GM12878 (cell line): Measurements from ENCODE around the gene OPRL1. TPM values are rescaled to one million over a fixed set of nuclear protein-coding genes. Genes with fewer than 3 reads are reported as not detected.

ENCODE experiments used
- ATAC-seq: fragments of 200-7000 bp; cut with Tn5 transposase; 3 replicates; pipeline ENCODE4 v1.9.1; 2020; ENCODE audit warnings: mild to moderate bottlenecking, moderate library complexity
- BruUV-seq: library from RNA; stranded (reverse); fragments of 400-500 nt; replicated peaks from 2 replicates; lab custom pipeline; 2021; lab: Mats Ljungman, UMichigan
- CTCF ChIA-PET: fragments of 300-600 bp; sonication (Branson Sonifier 250); formaldehyde crosslinking; extraction: SDS; loops from one replicate; lab custom pipeline; 2021; ENCODE audit warnings: inconsistent platforms; lab: Yijun Ruan, JAX
- POLR2A ChIA-PET: fragments of 350-600 bp; formaldehyde crosslinking; extraction: SDS; loops from one replicate; lab custom pipeline; 2021; ENCODE audit warnings: inconsistent platforms; lab: Charles Lee
- RAD21 ChIA-PET: fragments of 300-600 bp; sonication (Branson Sonifier 250); formaldehyde crosslinking; loops from one replicate; lab custom pipeline; 2023; ENCODE audit warnings: antibody characterized with exemption; ENCODE audit not compliant: unreplicated experiment; lab: Charles Lee
- SMC1A ChIA-PET: fragments of 300-600 bp; sonication (Branson Sonifier 250); formaldehyde crosslinking; loops from one replicate; lab custom pipeline; 2023; ENCODE audit not compliant: unreplicated experiment, uncharacterized antibody; lab: Charles Lee
- DNase-seq: peaks from one replicate; pipeline ENCODE4 v3.0.0-alpha.2; 2011; ENCODE audit warnings: low read depth, low spot score
- FAIRE-seq: peaks from 3 replicates; lab custom pipeline; 2011; peaks lifted over from hg19 to GRCh38; lab: Jason Lieb, UNC
- H2AFZ ChIP-seq: 2 replicates; pipeline ENCODE4 v1.6.0; 2011; ENCODE audit warnings: low read depth, low read length, control low read depth; ENCODE audit not compliant: control insufficient read depth
- H3K27ac ChIP-seq: 2 replicates; pipeline ENCODE4 v1.5.1; 2011; ENCODE audit warnings: control low read depth; ENCODE audit not compliant: control insufficient read depth, insufficient read depth
- H3K27me3 ChIP-seq, 2 experiments: replicated peaks in 1 of 2; 2 replicates each; pipeline versions ENCODE4 v1.6.0 to v1.6.1; 2011; ENCODE audit warnings: low read length in 1 of 2; ENCODE audit not compliant: control insufficient read depth in 2 of 2, insufficient read depth in 2 of 2
- H3K36me3 ChIP-seq, 2 experiments: 2 replicates each; pipeline ENCODE4 v1.5.1; 2011; ENCODE audit warnings: low read length in 1 of 2; ENCODE audit not compliant: control insufficient read depth in 2 of 2, insufficient read depth in 2 of 2
- H3K4me1 ChIP-seq: 2 replicates; pipeline ENCODE4 v1.6.1; 2011; ENCODE audit warnings: mild to moderate bottlenecking, low read length, moderate library complexity, mixed read lengths; ENCODE audit not compliant: control insufficient read depth, insufficient read depth
- H3K4me2 ChIP-seq: 2 replicates; pipeline ENCODE4 v1.6.0; 2011; ENCODE audit warnings: control low read depth; ENCODE audit not compliant: control insufficient read depth, insufficient read depth
- H3K4me3 ChIP-seq: fragments of 200-600 bp; sonication (generic); 2 replicates; pipeline ENCODE4 v1.5.1; 2016
- H3K79me2 ChIP-seq: 2 replicates; pipeline ENCODE4 v1.6.0; 2011; ENCODE audit warnings: low read length; ENCODE audit not compliant: control insufficient read depth, insufficient read depth
- H3K9ac ChIP-seq: 2 replicates; pipeline ENCODE4 v1.8.0; 2011; ENCODE audit warnings: low read length, control low read depth, mixed read lengths; ENCODE audit not compliant: control insufficient read depth, insufficient read depth
- H3K9me3 ChIP-seq: replicated peaks from 3 replicates; pipeline ENCODE4 v1.5.1; 2011; ENCODE audit warnings: mild to moderate bottlenecking, low read length; ENCODE audit not compliant: control insufficient read depth, insufficient read depth
- H4K20me1 ChIP-seq: 2 replicates; pipeline ENCODE4 v1.6.0; 2011; ENCODE audit not compliant: control insufficient read depth, insufficient read depth
- CREM ChIP-seq: IDR thresholded peaks from 2 replicates; pipeline ENCODE4 v1.6.1; 2014; ENCODE audit warnings: antibody characterized with exemption, low read depth
- HDGF ChIP-seq: fragments of 450-650 bp; IDR thresholded peaks from 2 replicates; pipeline ENCODE4 v1.6.1; 2016; ENCODE audit warnings: antibody characterized with exemption
- MYC ChIP-seq: IDR thresholded peaks from 2 replicates; pipeline ENCODE4 v1.6.1; 2011; ENCODE audit warnings: mild to moderate bottlenecking, low read length, moderate library complexity, inconsistent platforms; ENCODE audit not compliant: insufficient read depth, insufficient replicate concordance, insufficient read length, severe bottlenecking
- POLR2AphosphoS2 ChIP-seq: IDR thresholded peaks from 2 replicates; pipeline ENCODE4 v1.6.1; 2011; ENCODE audit warnings: low read depth, mild to moderate bottlenecking, low read length, improper control_type of control experiment, moderate library complexity
- SIX5 ChIP-seq: IDR thresholded peaks from 2 replicates; pipeline ENCODE4 v1.6.1; 2011; ENCODE audit warnings: mild to moderate bottlenecking, low read depth, low read length, moderate library complexity; ENCODE audit not compliant: severe bottlenecking
- WGBS: methylation state at CpG from one replicate; pipeline ENCODE4 v1.1.6; 2016; ENCODE audit warnings: low lambda C conversion rate; ENCODE audit not compliant: insufficient replicate concordance, insufficient coverage; ENCODE audit errors: missing lambda C conversion rate; 5-methylcytosine and 5-hydroxymethylcytosine counted together
- in situ Hi-C: fragments of 300-500 bp; cut with MboI; formaldehyde crosslinking; loops from 9 replicates; pipeline ENCODE4 v1.14.3; 2018; ENCODE audit warnings: mixed read lengths
- intact Hi-C: fragments of 100-400 bp; cut with micrococcal nuclease; formaldehyde crosslinking; loops from one replicate; pipeline ENCODE4 v1.14.2; 2022; ENCODE audit not compliant: unreplicated experiment
- polyA plus RNA-seq, 11 experiments: library from polyadenylated mRNA; depleted of rRNA in 4 of 11; unstranded in 6 of 11; stranded (reverse) in 5 of 11; fragments of >200 nt; fragmentation: Nextera tagmentation in 4 of 11; fragmentation: Illumina TruSeq in 1 of 11; extraction: Ambion mirVana in 4 of 11; extraction: Trizol in 1 of 11; gene quantifications; 1 replicate in 1 of 11; 2 replicates in 10 of 11; pipeline versions ENCODE4 v1.2.1 to v1.2.3, GENCODE V29; 2011 to 2016; ENCODE audit warnings: inconsistent platforms in 2 of 11, missing spikeins in 2 of 11, low read depth in 1 of 11
- total RNA-seq, 4 experiments: library from RNA; depleted of rRNA in 3 of 4; stranded (reverse); fragments of >200 nt in 3 of 4; fragmentation: Illumina TruSeq in 1 of 4; extraction: Trizol in 1 of 4; gene quantifications; 2 replicates each; pipeline versions ENCODE4 v1.2.1 to v1.2.3, GENCODE V29; 2013 to 2021
- TF ChIP-seq, protein P1 (sequence below): IDR thresholded peaks from 2 replicates; pipeline ENCODE4 v1.6.1; 2011; ENCODE audit warnings: borderline replicate concordance, low read depth, mild to moderate bottlenecking, moderate library complexity, low read length; ENCODE audit not compliant: insufficient read depth, poor library complexity, severe bottlenecking

OPRL1 gene
- total and polyA plus RNA-seq, 10 of the 15 experiments (the other 5 are each of a cell fraction or from before 2014, with no cell fraction given), result 0.04 to 0.41 (median 0.24) TPM; not detected in 1

DNA sequence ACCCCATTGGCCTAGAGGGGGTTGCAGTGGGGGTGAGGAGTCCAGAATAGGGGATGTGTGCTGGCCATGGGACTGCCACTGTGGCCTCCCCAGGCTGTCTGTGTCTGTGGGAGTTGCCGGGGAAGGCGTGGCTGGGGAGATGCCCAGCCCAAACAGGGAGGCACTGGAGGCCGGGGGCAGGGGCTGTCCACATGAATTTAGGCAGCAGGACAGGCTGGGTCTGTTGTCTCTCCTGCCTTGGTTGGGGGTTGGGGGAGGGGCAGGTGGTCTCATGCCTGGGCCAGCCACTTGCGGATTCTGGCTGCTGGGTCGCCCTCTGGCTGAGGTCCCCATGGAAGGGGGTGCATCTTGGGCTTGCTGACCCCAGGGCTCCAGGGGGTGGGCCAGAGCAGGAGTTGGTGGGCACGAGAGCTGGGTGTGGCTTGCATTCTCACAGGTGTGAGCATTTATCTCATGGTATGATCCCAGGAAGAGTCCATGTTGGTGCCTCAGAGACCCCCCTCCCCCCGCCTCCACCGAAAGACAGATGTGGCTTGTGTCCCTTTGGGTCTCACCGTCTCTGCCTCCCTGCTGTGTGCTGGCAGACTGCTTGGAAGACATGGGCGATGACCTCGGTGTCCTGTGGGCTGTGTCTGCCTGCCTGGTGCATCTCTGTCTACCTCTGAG, 34.4 kb upstream of the OPRL1 start:
- Histone ChIP-seq H3K4me1 (peaks cover 6% of the 10 kb centered on the region; the same call in 1 of the 2 replicates), H3K27me3 (peaks cover 4 to 10% of the 10 kb centered on the region in 2 experiments; a peak in 3 of 4 replicates), H3K9me3 (no peaks in the 10 kb centered on the region), H3K27ac (no peak overlapping the region), H3K79me2 (no peaks in the 10 kb centered on the region), H3K4me2 (no peak overlapping the region), H3K9ac (no peak overlapping the region), H2AFZ (no peak overlapping the region), H4K20me1 (no peaks in the 10 kb centered on the region), H3K36me3 (no peaks in the 10 kb centered on the region), H3K4me3 (no peak overlapping the region)
- WGBS, result 21% methylated on average over 11 of the region's 11 CpGs
- intact Hi-C loops, result no loop called here
- no peak for DNase-seq
- ChIA-PET RAD21 (no interaction called here), SMC1A (no interaction called here), POLR2A (interaction anchor here (0.7 to 1.0 kb wide), 2 partner anchors 11 to 306 kb away, joined by 3 read pairs; partner anchors contain the start of gene SLC2A4RG), CTCF (interaction anchor here (9.1 kb wide), 1 partner anchor 11 kb away, joined by 108 read pairs; no protein-coding TSS in a partner anchor)
- no peak for TF ChIP-seq CREM
- TF ChIP-seq, protein P1, sequence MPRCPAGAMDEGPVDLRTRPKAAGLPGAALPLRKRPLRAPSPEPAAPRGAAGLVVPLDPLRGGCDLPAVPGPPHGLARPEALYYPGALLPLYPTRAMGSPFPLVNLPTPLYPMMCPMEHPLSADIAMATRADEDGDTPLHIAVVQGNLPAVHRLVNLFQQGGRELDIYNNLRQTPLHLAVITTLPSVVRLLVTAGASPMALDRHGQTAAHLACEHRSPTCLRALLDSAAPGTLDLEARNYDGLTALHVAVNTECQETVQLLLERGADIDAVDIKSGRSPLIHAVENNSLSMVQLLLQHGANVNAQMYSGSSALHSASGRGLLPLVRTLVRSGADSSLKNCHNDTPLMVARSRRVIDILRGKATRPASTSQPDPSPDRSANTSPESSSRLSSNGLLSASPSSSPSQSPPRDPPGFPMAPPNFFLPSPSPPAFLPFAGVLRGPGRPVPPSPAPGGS, result peak; percentile 8
- no peak for FAIRE-seq
- in situ Hi-C loops, result no loop called here
- BruUV-seq, result no TSS peak
- no peak for ATAC-seq

- DNase-seq (no peak), ATAC-seq (no peak), FAIRE-seq (no peak)
- Histone ChIP-seq H3K27me3 (peaks cover 4 to 14% of the 10 kb centered on the region in 2 experiments; a peak in 3 of 4 replicates), H3K4me1 (no peaks in the 10 kb centered on the region), H3K9ac (no peak overlapping the region), H3K79me2 (no peaks in the 10 kb centered on the region), H3K4me2 (no peak overlapping the region), H3K36me3 (no peaks in the 10 kb centered on the region), H2AFZ (no peak overlapping the region), H3K9me3 (no peaks in the 10 kb centered on the region), H4K20me1 (no peaks in the 10 kb centered on the region), H3K27ac (no peak overlapping the region), H3K4me3 (no peak overlapping the region)
- ChIA-PET CTCF (interaction anchor here (1.1 kb wide), 1 partner anchor 12 kb away, joined by 3 read pairs; no protein-coding TSS in a partner anchor), RAD21 (no interaction called here), SMC1A (interaction anchor here (1.6 kb wide), 1 partner anchor 10 kb away, joined by 3 read pairs; the partner anchor contains the start of gene C20orf204), POLR2A (interaction anchor here (1.0 kb wide), 1 partner anchor 22 kb away, joined by 3 read pairs; no protein-coding TSS in a partner anchor)
- TF ChIP-seq SIX5 (no peak), HDGF (no peak), MYC (no peak), POLR2AphosphoS2 (0 out of 2 replicates have a peak, but pooled peaks have one; percentile 55)
- intact Hi-C loops (no loop called here), in situ Hi-C loops (no loop called here)
- no TSS peak for BruUV-seq
- WGBS, result 74% methylated on average over 8 of the region's 8 CpGs
Measured at GRCh38 chr20:64047046-64047389, 32.9 kb upstream of the OPRL1 start.
